HG03439 (cell line): ENCODE data around the gene MSI2.

Source experiments
- ATAC-seq: cut with Tn5 transposase; IDR thresholded peaks from one replicate; pipeline ENCODE4 v1.9.1; 2021; ENCODE audit warnings: mild to moderate bottlenecking, moderate library complexity; ENCODE audit not compliant: unreplicated experiment

Gene MSI2

DNA sequence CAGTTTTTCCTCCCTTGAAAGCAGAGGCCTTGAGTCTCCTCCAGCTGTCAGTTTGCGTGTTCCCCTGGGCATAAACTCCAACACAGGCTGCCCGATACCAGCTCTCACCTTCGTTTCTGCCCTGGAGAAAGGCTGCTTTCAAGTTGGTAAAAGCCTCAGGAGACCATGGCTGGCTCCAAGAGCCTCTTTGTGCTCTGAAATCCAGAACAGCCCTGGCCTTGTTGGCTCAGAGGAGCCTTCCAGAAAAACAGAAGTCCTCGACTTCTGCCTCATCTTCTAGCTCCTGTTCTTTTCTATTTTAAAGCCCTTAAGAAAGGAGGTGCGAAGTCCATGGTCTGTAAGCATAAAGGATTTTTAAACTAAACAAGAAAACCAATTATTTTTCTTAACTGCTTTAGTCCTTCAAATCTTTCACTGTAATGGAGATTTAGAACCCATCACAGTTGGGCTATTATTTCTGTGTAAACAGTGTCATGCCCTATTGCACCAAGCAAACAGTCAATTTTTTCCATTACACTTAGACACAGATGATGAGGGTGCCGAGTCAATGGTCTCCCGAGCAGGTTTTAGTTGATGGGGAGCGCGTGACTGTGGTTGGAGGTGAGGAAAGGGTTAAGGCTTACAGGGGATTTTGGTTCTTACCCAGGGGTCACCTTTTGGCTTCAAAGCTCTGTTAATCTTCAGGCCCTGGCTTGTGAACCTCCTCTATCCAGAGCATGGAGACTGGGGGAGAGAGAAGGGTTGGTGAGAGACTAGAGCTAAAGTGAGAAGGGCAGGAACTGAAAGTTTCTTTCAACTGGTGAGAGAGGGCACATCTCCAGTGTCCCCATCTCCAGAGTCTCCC is 212.8 kb downstream of the MSI2 start:
- no peak for ATAC-seq

DNA sequence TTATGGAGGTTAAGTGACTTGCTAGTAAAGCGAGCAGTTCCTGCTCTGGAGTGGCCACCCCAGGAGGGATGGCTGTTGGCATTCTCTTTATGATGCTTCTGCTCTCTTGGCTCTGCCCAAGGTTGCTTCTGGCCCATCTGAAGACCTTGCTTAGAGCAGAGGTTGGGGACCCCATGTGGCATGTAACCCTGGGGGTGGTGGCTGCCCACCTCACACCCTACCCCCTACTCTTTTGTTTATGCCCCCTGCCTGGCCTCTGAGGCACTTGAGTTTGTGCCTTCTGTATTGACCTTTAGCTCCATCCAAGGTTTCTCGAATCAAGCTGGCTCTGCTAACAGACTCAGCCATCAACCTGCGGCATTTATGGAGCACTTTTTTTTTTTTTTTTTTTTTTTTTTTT is 214.6 kb downstream of the MSI2 start:
- no peak for ATAC-seq

DNA sequence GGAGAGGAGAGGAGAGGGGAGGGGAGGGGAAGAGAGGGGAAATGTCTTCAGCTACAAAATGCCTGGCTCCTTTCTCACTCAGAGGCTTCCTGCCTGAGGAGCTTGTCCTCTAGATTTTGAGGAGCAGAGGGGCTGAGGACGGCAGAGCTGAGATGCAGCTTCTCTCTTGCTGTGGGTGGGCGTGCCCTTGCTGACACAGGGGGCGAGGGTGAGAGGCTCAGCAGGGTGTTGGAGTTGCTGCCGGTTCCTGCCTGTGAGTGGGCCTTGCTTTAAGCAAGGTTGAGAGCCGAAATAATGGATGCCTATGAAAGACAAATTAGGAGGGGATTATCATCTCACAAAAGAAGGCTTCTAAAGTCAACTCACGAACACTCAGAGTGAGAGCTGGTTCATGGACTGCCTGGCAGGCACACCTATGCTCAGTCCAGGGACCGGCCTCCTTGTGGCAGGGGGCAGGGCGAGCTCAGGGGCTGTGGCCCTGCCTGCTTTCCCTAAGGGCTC is 215.6 kb downstream of the MSI2 start:
- ATAC-seq = no peak

DNA sequence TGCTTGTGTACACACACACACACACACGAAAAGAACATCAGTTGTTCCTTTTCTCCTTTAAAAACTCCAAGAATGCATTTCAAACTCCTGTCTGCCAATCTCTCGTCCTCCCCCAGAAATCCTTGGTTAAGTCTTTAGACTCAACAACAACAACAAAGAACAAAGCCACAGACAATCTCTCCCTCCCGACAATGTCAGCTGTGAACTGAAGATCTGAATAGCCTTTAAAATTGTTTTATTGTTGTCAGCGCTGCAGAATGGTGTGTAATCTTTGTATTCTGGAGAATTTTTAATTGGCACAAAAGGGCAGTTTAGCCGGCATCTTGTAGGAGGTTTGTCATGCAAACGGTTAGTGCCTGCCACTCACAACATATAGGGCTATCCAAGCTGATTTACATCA is 219.5 kb downstream of the MSI2 start:
- ATAC-seq = no peak

DNA sequence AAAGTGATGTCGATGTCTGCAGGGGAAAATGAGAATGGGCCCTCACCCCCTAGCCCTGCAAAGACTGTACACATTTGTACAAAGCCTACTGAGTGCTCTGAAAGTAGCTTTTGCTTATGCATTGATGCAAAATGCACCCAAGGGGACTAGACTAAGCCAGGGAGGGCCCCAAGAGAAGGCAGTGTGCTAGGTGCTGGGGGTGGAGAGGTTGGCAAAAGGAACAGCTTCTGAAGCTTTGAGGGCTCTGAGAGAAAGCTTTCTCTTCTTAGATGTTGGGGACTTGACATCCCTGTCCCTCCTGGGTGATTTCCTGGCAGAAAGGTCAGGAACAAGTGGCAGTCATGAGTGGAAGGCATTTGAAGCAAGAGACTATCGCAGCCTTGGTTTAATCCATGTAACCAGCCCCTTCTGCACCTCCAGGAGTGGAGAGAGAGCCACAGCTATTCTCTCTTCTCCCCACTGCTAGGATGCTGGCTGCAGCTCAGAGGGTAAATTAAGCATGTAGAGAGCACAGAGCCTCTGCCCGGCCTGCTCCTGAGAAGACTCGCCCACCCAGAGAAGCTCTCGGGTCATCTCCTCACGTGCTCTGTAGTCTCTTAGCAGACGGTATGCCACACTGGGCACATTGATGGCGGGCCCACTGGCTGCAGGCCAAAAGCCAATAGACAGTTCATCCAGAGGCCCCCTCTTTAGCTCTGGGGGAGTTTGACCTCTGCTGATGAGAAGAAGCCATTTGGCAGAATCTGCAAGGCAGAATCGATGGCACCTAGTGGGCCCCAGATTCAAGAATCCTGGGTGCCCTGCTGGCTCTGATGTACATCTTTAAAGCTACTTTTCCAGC is 221.4 kb downstream of the MSI2 start:
- ATAC-seq = no peak

DNA sequence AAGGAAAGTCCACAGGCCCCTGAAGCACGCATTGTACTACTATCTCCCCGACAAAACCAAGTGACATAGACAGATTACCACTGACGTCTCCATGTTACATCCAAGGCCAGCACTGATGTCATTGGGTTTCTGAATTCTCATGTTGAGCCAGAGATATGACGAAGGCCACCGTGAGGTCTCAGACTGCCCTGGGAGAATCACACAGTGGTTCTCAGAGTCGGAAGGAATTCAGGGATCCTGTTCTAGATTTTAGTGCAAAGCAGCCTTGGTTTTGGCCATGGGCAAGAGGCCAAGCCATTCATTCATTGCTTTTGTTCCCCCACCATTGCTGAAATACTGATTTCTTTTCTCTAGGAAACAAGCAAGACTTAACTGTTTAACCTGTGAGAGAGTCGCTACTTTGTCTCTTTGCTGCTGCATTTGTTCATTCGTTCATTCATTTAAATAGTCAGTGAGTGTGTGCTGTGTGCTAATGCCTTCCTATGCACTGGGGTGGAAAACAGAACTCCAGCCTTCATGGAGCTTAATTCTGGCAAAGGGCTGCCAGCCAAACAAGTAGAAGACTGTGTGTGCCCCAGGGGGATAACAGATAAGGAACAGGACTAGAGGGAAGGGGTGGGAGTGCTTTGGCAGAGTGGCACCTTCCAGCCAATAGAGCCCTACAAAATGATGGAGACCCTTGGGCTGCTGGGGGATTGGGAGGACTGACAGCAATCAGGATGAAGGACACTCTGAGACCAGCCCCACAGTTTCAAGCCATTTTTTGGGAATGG is 222.3 kb downstream of the MSI2 start:
- ATAC-seq = no peak

DNA sequence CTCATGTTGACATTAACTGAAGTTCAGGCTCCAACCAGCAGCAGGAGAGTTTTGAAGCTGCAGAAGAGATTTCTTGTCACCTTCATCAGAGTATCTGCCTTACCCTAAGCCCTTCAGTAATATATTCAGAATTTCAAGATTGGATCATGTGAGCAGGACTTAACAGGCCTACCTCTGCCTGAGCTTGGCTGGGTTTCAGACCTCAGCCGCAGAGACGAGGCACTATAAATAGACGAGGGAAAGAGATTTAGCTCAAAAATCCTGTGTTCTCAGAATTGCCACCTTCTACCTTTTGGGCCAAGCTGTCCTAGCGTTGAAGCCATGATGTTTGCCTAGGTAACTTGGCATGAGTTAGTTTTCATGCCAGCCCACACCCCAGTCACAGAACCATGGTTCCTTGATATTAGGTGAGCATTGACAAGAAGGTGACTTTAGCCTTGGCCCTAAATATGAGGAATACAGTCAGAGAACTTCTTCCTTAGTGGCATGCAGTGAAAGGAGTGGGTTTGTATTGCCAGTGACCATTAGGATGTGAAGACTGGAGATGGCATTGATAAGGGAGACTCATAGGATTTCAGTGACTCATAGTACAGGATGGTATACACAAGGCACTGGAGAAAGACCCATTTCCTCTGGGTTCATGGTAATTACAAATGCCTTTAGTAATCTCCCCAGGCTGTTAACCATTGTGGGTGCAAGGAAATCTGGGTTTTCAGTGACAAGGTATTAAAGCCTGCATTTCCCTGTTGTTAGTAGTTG is 224.3 kb downstream of the MSI2 start:
- no peak for ATAC-seq

DNA sequence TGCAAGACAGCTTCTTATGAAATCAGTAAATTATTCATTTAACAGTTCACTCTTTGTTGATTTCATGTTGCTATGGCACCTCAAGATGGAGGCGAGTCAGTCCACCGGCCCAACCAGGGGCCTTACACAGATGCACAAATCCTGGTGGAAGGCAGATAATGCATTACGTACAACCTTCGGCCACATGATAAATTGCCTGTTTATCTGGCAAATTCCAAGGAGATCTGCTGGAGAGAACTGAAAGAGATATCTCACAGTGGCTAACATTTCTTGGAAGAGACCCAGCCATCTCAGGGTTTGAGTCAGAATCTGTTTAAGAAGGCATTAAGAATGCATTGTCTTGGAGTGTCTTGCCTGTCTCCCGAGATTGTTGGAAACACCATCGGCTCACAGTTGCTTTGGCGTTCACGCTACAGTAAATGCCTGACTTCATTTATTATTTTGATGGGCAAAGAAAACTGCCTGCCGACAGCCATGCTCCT is 225.6 kb downstream of the MSI2 start:
- no peak for ATAC-seq

DNA sequence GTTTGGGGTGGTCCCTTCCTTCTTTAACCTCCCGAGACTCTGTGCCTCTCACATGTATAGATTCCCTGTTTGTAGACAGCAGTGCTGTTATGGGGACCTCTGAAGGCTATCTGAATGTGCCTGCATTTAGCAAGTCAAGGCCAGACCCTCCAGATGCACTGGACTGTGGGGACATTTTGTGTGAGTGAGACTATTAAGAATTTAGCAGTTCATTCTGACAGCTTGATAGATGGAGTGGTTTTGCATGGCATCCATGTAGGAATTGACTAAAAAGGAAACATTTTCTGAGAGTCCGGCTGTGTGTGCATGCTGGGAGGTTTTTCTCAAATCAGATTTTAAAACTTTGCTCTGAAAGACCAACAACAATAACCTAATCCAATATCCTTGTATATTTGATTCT is 226.3 kb downstream of the MSI2 start:
- no peak for ATAC-seq

DNA sequence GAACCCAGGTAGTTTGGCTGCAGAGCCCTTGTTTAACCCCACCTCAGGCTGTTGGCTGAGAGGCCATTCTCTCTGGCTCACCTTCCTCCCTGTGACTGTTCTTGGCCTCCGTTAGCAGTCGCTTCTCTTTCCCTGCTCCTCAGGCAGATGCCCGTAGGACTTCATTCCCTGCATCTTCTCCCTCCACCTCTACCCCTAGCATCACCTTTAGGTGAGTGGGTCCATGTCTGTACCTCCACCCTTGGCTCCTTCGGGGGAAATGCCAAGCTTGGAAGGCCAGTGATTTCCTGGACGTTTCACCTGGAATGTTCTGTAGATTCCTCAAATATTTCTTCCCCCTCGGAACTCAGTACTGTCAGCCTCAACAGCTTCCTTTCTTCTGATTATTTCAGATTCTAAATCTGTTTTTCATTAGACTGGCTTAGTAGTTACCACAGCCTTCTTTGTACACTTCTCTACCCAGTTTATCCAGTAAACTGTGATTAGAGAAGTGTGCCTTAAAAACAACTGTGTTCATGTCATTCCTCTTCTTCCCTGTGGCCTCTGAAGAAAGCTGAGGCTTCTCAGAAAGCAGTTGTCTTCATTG is 227.9 kb downstream of the MSI2 start:
- ATAC-seq = no peak

DNA sequence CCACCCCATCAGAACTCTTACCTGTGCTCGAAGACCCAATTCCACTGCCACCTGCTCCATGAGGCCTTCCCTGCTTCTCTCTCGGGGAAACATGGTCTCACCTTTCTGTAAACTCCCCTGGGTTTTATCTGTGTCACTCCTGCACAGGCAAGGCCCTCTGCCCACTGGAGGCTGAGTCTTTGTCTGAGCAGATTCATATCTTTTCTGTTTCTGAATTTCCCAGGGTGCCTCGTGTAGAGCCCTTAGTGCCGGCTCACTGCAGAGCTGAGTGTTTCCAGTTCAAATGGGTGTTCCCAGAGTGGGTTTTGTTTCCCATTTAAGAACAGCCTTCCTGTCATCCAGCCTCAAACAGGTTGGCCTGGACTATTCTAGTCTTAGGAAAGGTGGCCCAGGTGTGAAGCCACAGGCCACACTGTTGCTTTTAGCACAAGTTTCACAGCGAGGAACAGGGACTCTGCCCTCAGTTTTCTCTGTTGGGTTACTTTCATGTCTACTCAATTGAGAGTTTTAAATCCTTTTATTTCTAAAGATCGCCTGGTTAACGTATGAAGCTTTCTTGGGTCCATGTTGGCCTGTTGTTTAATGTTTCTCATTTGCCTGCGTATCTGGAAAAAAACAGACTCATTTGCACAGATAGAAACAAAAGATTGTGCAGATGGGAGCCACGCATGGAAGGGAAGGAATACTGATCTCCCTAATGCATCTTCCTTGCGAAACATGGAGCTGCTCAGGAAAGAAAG is 228.7 kb downstream of the MSI2 start:
- no peak for ATAC-seq

DNA sequence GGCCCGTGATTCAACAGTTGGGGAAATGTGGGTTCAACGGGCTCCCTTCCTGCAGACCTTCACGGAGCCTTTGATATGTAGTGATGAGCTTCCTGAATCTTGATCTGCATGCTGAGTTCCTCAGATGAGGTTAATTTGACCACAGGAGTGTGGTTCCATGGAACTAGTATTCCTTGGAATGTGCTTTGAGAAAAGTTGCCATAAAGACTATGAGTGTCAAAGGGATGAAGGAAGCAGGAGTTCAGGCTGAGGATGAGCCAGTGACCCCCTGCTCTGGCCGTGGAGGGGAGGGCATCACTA is 229.2 kb downstream of the MSI2 start:
- ATAC-seq = no peak

DNA sequence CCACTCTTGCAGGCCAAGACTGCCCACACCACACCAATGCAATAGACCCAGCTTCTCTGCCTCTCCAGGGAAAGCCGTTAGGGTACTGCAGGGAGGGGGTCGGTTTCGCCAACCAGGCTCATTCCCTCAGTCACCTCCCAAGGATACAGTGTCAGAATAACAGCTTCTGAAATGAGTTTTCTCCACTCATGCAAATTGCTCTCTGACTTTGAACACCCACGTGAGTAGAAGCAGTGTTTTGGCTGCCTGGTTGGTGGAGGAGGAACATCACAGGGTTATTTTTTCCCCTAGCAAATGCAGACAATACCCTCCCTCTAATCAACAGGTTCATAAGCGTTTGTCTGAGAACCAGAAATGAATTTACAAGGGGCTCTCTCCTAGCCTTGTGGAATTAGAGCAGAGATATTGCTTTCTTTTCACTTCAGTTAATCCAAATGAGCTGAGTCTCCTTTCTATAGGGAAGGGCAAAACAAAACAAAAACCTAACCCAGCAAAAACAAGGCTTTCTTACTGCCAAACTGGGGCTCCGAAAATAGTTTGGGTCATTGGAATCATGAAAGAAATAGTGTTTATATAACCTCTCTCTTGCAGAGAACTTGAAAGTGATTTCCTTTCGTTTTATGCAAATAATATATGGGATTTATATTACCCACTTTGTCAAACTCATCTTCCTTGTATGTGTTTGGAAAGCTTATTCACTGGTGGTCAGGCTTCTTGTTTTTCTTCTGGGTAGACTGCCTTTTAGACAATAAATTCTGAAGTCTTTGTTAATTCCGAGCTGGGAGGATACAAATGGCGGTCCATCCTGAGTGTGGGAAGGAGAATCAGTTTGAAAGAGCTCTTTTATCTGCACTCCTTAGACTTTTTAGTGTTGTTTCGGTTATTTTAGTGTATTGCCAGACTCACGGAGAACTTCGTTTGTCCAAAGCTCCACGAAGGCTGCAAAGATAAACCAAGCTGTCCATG is 229.9 kb downstream of the MSI2 start:
- no peak for ATAC-seq

DNA sequence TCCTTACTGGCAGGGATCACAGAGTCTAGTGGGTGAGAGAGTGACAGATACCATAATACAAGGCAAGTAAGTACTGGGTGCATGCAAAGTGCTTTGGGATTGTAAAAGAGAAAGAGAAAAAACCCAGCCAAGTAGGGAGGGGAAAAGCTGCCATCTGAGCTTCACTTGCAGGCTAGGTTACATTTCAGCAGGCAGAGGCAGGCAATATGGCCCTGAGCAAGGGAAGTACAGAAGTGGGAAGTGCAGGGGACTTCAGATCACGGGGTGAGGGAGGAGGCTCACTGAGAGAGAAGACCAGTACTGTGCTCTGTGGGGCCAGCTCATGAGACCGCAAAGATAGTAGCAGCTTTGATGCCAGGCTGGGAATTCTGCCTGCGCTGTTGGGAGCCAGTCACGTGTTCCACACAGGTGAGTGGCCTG is 230.6 kb downstream of the MSI2 start:
- no peak for ATAC-seq

DNA sequence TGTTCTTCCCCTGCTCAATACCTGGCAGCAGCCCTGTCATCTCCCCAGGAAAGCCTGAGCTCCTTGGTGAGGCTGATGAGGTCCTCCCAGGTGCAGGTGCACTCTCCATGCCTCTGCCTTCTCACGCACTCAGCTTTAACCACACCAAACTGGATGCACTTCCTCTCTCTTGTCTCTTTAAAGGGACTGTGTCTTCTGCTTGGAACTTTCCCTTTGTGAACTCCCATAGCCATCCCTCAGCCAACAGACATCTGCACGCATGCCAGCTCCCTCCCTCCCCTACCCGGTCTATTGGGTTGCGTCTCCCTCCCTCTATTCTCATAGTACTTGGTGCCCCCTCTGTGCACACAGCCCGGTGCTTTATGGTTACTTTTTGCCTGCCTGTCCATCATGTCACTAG is 231.2 kb downstream of the MSI2 start:
- ATAC-seq = no peak

DNA sequence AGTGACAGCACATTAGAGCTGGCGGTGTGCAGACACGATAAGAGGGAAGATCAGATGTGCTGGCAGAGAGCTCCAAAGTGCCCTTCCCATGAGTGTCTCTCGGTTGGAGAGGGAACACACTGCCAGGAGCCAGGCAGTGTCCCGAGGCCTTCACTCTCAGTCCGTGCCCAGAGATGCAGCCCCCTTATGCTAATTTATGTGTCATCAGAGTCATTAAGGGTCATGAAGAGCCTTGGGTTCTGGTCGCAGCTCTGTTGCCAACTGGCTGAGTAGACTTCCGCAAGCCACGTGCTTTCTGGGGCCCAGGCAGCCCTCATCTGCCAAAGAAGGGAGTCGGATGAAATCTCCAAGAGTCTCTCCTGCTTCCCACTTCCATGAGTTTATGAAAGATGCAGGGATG is 232.5 kb downstream of the MSI2 start:
- ATAC-seq = no peak

DNA sequence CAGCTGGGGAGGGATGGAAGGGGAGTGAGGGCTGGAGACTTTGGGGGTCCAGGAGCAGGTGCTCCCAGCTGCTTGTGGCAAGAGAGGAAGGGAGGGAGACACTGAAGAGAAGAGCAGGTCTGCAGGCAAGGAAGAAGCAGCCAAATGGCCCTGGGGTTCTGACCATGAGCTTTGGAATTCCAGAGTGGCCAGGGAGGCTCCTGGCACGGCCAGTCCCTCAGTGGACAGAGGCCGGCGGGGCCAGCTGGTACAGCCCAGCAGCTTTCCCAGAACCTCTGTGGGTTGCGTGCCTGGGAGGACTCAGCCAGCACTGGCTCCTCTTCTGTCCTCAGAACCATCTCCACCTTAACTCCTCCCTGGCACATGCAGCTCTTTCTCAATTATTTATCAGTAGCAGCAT is 233.0 kb downstream of the MSI2 start:
- no peak for ATAC-seq

DNA sequence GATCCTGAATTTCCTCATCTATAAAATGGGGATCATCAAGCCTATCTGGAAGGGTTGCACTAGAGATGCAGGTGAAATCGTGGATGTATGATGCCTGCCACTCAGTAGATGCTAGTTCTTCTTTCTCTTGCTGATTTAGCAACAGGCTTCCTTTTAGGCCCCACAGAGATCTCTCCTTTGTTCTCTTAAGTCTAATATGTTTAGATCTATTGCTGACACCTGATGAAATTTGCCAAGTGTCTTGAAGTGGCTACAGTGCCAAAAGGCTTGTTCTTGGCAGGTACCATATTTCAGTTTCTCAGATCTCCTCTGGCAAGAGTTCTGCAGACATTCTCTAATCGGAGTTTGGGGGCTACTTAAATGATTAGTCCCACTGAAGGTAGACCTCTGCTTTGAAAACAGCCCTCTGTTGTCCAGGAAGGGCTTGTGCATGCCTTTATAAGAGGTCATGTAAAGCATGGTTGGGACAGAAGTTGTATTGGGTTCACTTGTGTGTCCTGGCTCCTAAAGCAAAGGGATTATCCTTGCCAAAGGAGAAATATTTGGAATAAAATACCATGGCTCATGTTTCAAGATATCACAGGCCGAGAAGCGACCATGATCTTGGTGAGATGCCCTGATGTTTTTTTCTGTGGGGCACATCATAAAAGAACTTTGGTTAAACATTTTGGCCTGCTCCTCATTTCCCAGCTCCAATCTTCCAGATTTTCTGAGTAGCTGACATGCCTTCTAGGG is 234.0 kb downstream of the MSI2 start:
- ATAC-seq = no peak
